HCEC 1CT (cell line): Measurements from ENCODE around the gene SLF2.
A peak's percentile ranks its signal among the peaks of the same experiment; 100 is the strongest.
"Not testable (repeated sequence)": the region's sequence is repeated elsewhere in the genome, so short reads cannot be mapped to it uniquely, and the experiment has no call there.

Experiments used
- DNase-seq: peaks from one replicate; pipeline ENCODE4 v3.0.0-alpha.2; 2017

The SLF2 gene

DNA sequence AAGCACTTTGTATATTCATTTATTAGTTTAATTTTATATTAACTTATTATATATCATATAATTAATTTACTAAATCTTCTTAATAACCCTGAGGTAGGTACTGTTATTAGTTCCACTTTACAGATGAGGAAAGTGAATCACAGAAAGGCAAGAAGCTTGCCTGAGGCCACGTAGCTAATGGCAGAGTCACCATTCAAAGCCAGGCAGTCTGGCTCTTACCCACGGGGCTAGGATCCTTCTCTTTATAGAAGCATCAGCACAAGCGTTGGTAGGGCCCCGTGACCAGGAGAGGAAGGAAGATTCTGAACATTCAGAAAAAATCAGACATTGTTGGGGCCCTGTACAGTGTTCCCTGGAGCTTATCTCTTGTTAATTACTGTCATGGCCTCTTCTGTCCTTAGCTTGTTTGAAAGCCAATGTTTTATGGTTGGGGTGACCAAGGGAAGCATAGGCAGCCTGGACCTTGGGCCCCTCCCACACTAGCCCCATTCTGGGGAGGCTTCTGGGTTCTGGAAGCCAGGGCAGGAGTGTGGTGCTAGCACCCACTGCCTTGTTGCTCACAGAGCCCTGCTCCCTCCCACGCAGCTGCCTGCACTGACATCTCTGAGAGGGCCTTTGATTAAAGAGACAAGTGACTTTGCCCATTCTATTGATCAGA, 31.1 kb upstream of the SLF2 start:
- DNase-seq, result no peak

DNA sequence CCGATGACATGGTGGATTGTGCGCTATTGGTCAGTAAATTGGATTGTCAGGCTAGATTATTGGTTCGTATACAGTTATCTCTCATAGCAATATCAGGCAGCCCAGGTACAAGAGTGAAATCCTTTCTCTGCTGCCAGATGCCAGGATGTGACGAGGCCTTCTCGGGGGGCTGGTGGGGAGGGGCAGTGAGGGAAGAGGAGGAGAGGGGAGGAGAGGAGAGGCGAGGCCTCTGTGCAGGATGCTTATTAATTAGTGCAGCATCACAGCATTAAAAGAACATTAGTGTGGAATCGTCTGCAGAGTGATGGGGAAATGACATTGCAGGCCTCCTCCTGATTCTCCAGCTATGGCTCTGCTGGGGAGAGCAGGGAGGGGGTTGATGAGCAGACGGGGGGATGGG, 30.5 kb upstream of the SLF2 start:
- no peak for DNase-seq

DNA sequence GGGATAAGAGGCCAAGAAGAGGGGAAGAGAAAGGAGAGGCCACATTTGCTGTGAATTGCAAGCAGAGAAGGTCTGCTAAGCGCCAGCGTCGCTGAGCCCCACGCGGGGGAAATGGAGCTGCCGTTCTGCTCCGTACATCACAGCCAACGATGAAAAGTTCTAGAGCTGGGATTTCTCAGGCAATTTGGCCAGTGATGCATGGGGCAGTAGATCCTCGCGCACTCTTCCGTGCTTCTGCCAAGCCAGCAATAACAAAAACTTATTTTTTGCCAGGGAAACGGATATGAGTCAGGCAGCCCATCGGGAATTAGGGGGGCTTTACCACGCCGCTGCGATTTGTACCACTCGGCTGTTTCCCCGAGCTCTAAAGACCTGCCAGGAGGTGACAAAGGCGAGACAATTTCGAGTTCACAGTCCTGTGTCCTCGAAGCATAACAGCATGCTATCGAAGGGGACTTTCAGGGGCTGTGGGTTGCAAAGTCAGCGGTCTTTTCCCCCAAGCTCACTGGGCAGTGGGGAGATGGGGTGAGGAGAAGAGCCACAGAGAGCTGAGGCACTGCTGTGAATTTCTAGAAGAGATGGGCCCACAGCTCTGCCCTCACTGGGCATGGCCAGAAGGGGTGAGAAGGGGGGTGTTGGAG, 30.0 kb upstream of the SLF2 start:
- DNase-seq, result peak; percentile 32

DNA sequence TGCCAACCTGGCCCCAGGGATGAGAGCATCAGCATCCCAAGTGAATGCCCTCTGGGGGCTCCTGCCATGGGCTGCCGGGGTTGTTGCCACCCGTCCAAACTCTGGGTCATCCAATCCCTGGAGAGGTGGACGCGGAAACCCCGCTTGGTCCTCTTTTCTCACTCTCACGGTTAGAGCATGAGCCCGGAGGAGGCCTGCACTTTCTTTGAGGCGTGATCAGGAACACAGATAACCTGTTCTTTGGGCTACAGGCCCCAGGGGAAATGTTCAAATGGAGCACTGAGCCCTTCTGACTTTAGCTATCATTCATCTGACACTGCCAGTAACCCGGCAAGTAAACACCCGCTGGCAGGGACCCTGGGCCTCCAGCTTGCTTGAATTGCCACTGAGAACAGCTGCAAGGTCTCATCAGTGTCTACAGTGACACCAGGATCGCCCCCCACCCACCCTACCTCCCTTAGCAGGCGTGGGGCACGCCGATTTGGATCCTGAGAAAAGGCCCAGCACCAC, 29.4 kb upstream of the SLF2 start:
- DNase-seq, result no peak

DNA sequence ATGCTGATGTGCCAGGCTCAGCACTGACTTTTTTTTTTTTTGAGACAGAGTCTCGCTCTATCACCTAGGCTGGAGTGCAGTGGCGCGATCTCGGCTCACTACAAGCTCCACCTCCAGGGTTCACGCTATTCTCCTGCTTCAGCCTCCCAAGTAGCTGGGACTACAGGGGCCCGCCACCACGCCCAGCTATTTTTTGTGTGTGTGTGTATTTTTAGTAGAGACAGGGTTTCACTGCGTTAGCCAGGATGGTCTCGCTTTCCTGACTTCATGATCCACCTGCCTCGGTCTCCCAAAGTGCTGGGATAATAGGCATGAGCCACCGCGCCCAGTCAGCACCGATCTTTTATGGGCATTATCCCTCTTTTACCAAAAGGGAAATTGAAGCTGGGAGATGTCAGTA, 27.2 kb upstream of the SLF2 start:
- DNase-seq, result not testable (repeated sequence)

DNA sequence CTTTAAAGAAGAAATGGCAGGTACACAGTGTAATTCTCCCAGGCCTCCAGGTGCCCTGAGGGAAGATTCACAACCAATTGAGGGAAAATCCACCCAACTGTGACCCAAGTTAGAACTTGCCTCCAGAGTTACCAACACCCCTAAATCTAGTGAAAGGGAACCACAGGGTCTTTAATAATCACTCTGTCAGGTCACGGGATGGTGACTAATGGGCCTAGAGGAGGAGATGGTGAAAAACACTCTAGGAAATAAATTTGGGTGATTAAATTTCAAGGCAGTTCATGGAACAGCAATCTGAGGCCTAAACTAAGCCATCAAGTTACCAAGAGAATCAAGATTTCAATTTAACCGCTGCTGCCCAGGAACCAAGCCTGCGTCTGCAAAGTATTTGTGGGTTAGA, 26.7 kb upstream of the SLF2 start:
- no peak for DNase-seq

DNA sequence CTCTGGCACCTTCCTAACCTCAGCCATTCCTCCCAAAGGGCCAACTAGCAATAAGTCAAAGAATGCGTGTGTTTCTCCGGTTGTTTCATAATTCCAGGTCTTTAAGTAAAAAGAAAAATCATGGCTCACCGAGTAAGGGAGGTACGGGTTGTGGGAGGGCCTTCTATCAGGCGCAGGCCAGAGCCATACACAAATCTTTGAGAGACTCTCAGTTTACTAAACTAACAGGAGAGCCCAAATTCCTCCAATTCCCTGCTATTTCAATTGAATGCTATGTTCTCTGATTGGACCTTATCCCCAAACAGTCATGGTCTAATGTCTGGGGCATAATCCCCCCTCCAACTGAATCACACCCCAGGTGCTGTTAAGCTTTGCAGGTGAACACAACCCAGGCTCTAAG, 26.2 kb upstream of the SLF2 start:
- no peak for DNase-seq

DNA sequence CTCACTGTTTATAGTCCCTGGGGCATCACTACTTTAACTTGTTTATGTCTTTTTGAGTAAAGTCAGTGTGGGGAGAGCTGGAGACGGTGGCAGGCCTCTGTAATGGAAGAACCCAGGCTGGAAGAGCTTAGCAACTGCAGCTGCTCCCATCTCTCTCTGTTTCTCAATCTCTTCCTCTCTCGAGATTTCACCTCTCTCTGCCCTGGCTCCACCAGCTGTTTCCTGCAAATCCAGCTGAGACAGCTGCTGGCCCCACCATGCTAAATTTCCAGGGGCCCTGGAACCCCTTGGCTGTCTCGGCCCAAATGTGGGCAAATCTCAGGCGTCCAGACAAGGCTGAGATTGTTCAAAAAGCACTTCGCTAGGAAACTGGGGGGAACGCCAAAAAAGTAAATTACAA, 25.8 kb upstream of the SLF2 start:
- no peak for DNase-seq

DNA sequence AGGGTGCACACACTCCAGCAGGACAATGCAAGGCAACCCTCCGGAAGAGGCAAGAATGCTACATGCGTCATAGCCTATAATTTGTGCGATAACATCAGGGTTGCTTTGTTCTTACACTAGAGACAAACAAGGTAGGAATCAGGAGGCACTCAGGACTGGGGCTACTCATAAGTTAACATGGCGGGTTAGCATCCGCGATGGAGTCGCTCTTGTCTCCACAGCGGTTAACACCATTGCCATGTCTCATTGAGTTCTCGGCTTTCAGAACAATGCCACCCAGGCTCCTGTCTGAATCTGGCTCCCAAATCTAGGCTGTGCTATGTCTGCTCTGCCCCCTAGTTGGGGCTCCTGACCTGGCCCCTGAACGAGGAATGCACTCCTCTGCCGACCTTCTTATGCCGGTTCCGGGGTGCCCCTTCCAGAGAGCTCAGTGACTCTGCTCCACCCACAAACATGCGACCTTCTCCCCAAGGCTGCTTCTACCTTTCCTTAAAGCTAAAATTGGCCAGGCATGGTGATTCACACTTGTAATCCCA, 24.9 kb upstream of the SLF2 start:
- DNase-seq, result no peak

DNA sequence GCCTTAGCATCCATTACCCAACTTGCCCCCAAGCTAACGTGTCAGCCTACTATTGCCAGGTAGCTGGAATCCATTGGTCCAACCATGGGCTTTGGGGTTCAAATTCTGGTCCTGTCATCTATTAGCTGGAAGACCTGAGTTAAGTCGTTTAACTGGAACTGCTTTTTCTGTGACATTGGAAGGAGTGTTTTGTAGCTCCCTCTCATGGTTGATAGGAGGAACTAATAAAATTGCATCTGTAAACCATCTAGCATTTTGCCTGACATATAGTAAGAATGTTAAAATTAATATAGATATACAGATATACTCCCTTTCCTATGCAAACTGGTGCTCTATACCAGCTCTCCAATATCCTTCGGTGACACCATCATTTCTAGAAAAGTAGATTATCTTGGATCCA, 23.8 kb upstream of the SLF2 start:
- no peak for DNase-seq

DNA sequence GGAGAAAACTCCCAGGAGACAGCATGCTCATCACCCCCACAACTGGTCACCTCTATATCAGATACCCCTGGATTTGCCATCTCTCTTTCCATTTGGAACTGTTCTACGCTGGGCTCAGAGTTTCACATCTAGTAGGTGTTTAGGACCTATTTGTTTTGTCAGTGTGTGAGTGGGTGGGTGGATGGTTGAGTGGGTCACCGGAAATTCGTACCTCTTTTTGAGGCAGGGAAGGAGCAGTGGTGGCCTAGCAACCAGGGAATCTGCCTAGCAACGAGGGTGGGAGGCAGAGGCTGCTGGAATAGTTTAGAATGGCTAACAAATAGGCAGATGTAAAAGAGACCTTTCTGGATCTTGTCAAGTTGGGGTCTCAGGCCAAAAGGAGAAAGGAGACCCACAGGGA, 23.2 kb upstream of the SLF2 start:
- DNase-seq, result no peak

DNA sequence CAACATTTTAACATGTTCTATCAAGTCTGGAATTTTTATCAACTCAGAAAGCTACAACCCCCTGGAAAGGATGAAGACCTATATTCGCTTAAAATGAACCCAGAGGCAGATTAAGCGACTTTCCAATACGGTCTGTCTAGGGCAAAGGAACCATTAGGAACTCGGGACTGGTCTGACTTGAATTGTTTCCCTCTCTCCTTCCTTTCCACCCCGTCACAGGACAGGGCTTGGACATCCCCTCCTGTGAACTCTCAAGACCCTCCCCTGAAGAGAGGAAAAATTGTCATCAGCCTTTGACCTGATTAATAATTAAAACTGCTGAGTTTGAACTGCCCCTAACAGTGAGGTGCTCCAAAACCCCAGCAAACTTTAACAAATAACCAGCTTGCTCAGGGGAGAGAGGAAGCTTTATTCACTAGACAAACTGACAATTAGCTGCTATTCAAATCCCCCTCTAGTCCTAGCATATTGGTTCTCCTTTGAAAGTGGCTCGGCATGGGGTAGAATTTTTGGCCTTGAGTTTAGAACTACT, 22.6 kb upstream of the SLF2 start:
- no peak for DNase-seq

DNA sequence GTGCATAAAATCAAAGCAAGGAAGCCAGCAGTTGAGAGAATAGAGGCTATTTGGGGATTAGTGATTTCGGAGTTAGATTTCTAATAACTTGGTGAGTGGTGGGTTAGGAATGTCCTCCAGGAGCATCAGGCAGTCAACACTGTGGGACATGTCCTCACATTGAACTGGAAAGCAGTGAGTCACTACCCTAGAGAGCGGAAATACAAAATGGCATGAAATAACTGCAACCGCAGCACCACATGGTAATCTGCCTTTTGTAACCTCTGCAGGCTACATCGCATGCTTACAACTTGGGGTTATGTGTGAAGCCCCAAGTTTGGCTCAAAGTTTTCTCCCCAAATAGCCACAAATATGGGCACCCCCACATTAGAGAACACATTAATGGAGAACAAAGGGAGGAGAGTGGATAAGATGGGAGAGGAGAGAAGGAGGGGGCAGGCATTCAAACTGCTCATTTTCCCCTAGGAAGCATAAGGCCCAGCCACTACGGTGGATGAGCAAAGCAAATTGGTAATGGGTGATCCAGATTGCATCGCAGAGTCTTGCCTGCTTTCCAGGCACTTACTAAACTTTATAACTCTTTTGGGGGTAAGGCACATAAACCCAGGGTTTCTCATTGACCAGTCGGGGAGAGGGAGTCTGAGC, 22.0 kb upstream of the SLF2 start:
- peak; percentile 99 for DNase-seq

DNA sequence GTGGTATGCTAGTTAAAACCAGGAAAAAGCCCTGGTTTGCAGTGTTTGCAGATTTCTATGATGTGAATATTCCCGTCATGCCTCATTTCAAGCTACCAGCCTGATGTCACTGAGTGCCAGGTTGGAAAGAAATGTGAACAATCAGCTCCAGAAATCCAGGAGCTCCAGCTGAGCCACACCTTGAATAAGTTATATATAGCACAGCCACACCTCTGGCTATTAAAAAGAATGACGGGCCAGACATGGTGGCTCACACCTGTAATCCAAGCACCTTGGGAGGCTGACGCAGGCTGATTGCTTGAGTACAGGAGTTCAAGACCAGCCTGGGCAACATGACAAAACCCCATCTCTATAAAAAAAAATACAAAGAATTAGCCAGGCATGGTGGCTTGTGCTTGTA, 18.7 kb upstream of the SLF2 start:
- DNase-seq, result no peak

DNA sequence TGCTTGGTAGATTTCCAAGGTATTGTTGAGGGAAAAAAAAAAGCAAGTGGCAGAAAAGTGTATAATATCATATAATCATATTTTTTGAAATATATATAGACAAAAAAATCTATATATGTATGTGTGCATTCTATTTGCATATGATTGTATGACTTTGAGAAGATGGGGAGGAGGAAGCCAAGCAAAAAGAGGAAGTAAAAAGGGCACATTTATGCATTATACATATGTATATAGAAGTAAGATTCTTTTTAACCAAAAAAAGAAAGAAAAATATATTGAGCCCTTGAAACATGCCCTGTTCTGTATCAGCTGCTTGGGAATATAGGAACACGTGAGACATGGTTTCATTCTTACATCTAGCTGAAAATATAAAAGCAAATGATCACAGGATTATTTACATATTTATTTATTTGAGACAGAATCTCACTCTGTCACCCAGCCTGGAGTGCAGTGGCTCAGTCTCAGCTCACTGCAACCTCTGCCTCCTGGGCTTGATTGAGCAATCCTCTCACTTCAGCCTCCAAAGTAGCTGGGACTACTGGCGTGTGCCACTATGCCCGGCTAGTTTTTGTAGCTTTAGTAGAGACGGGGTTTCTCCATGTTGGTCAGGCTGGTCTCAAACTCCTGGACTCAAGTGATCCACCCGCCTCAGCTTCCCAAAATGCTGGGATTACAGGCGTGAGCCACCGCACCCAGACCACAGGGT, 18.0 kb upstream of the SLF2 start:
- no peak for DNase-seq

DNA sequence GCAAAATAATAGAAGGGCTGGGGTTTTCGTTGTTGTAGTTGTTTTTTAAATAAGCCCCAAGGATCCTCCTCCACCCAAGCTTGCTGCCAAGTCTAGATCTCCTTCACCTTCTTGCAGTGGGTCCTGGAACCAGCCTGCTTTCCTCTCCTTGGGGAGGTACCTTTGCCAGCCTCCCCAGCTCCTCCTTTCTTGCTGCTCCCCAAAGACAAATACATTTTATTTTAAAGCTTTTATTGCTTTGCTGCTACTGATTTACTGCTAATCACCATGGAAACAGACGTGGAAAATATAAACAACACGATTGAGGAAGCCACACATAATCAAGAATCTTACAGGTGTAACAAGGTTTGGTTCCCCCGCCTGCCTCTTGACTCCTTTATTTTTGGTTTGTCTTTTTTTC, 17.4 kb upstream of the SLF2 start:
- no peak for DNase-seq

DNA sequence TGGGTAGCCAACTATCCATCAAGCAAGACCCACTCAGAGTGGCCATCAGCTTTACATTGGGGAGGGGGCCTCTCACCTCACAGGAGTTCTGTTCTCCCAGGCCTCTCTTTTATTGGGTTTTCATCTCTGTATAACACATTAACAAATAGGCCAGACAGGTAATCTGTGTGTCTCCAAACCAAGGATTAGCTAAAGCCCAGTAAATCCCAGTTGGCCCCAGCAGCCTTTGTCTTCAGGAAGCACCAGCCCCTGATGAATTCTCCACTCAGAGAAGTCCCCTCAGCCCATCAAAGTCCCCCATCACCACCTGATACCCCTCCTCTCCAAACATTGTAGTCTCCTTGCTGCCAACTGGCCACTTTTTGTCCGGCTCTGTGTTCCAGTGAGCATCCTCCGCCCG, 16.9 kb upstream of the SLF2 start:
- no peak for DNase-seq

DNA sequence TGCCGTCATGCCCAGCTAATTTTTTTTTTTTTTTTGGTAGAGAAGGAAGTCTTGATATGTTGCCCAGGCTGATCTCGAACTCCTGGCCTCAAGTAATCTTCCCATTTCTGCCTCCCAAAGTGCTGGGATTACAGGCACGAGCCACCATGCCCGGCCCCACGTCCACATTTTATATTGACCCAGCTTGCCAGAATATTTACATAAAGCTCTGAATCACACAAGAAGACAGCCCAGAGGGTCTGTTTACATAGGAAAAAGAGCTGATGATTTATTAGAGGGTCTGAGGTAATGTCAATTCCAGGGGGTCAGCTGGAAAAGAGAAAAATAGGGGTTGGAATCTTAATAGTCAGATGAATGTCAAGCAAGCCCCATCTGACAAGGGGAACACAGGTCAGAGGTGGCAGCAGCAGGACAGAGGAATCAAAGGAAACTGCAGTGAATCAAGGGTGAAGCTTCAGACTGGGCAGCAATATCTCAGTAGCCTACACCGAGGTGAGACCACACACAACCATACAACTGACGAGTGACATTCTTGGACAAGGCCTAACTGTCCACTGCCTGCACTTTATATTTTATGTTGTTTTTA, 15.8 kb upstream of the SLF2 start:
- peak; percentile 14 for DNase-seq

DNA sequence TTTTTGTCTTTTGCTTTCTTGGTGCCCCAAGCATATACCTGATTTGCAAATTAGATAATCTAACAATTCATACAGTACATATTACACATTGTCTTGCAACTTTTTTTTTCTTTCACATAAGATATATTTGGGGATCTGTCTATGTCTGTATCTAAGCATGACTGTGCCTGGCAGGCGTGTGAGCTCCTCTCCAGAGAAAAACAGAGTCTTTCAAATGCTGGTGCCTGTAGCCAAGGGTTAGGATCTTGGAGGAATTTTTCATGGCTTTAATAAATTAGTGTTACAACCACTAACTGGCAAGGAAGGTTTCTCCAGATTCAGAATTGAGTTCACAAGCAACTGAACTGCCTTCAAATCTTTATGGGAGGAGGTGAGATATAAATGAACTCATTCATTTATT, 14.8 kb upstream of the SLF2 start:
- no peak for DNase-seq

DNA sequence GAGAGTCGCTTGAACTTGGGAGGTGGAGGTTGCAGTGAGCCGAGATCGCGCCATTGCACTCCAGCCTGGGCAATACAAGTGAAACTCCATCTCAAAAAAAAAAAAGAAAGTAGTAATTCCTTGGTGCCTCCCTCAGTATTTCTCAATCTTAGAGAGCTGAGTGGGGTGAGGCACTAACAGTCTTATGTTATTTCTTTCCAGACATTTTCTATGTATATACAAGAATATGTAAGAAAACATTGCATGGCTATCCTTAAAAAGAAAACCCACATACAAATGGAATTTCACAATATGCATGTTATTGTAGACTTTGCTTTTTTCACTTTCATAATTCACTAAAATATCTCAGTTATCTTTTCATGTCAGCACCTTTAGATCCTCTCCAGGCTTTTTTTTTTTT, 13.6 kb upstream of the SLF2 start:
- no peak for DNase-seq

DNA sequence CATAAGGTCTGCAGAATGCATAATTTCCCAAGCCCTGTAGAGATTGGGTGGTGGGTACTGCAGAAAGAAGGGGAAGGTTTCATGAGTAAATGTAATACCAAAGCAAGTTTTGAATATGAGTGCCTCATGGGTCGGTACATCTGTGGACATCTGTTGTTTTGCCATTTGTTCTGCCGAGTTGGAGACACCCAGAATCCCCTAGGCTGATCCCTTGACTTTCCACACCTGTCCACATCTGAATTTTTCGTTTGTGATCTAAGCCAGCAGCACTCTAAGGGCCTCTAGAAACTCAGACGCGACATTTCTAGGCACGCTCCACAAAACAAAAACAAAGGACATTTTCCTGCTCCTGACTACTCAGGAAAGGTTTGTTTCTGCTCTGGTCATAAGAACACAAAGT, 11.7 kb upstream of the SLF2 start:
- no peak for DNase-seq

DNA sequence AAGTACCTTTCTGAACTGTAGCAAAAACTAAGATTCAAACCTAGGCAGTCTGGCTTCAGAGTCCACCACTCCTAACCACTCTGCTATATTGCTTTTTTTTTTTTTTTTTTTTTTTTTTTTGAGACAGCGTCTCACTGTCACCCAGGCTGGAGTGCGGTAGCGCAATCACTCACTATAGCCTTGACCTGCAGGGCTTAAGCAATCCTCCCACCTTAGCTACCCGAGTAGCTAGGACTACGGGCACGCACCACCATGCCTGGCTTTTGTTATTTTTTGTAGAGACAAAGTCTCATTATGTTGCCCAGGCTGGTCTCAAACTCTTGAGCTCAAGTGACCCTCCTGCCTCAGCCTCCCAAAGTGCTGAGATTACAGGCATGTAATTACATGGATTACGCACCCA, 10.1 kb upstream of the SLF2 start:
- DNase-seq, result no peak

DNA sequence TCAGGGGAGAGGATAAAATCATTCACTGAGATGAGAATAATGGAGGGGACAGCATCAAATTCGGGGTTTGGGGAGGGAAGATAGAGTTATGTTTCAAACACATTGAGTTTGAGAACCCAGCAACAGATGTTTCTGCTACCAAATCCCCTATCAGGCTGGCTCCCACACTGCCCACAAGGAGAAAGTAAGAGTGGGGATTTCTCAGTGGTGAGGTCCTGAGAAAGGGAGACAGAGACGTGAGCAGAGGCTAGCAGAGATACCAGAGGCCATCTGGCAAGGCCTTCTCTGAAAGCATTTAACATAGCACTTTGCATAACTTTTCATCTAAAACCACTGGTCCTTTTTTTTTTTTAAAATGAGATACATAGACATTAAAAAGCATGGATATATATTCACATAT, 7.8 kb upstream of the SLF2 start:
- no peak for DNase-seq
